GM12878 (cell line): Measurements from ENCODE around the gene UBR7. TPM values are rescaled to one million over a fixed set of nuclear protein-coding genes. Genes with fewer than 3 reads are reported as not detected.

Experiments
- ATAC-seq: fragments of 200-7000 bp; cut with Tn5 transposase; 3 replicates; pipeline ENCODE4 v1.9.1; 2020; ENCODE audit warnings: mild to moderate bottlenecking, moderate library complexity
- BruUV-seq: library from RNA; stranded (reverse); fragments of 400-500 nt; replicated peaks from 2 replicates; lab custom pipeline; 2021; lab: Mats Ljungman, UMichigan
- CTCF ChIA-PET: fragments of 300-600 bp; sonication (Branson Sonifier 250); formaldehyde crosslinking; extraction: SDS; loops from one replicate; lab custom pipeline; 2021; ENCODE audit warnings: inconsistent platforms; lab: Yijun Ruan, JAX
- POLR2A ChIA-PET: fragments of 350-600 bp; formaldehyde crosslinking; extraction: SDS; loops from one replicate; lab custom pipeline; 2021; ENCODE audit warnings: inconsistent platforms; lab: Charles Lee
- RAD21 ChIA-PET: fragments of 300-600 bp; sonication (Branson Sonifier 250); formaldehyde crosslinking; loops from one replicate; lab custom pipeline; 2023; ENCODE audit warnings: antibody characterized with exemption; ENCODE audit not compliant: unreplicated experiment; lab: Charles Lee
- SMC1A ChIA-PET: fragments of 300-600 bp; sonication (Branson Sonifier 250); formaldehyde crosslinking; loops from one replicate; lab custom pipeline; 2023; ENCODE audit not compliant: unreplicated experiment, uncharacterized antibody; lab: Charles Lee
- DNase-seq: peaks from one replicate; pipeline ENCODE4 v3.0.0-alpha.2; 2011; ENCODE audit warnings: low read depth, low spot score
- FAIRE-seq: peaks from 3 replicates; lab custom pipeline; 2011; peaks lifted over from hg19 to GRCh38; lab: Jason Lieb, UNC
- H2AFZ ChIP-seq: 2 replicates; pipeline ENCODE4 v1.6.0; 2011; ENCODE audit warnings: low read depth, low read length, control low read depth; ENCODE audit not compliant: control insufficient read depth
- H3K27ac ChIP-seq: 2 replicates; pipeline ENCODE4 v1.5.1; 2011; ENCODE audit warnings: control low read depth; ENCODE audit not compliant: control insufficient read depth, insufficient read depth
- H3K27me3 ChIP-seq, 2 experiments: replicated peaks in 1 of 2; 2 replicates each; pipeline versions ENCODE4 v1.6.0 to v1.6.1; 2011; ENCODE audit warnings: low read length in 1 of 2; ENCODE audit not compliant: control insufficient read depth in 2 of 2, insufficient read depth in 2 of 2
- H3K36me3 ChIP-seq, 2 experiments: 2 replicates each; pipeline ENCODE4 v1.5.1; 2011; ENCODE audit warnings: low read length in 1 of 2; ENCODE audit not compliant: control insufficient read depth in 2 of 2, insufficient read depth in 2 of 2
- H3K4me1 ChIP-seq: 2 replicates; pipeline ENCODE4 v1.6.1; 2011; ENCODE audit warnings: mild to moderate bottlenecking, low read length, moderate library complexity, mixed read lengths; ENCODE audit not compliant: control insufficient read depth, insufficient read depth
- H3K4me2 ChIP-seq: 2 replicates; pipeline ENCODE4 v1.6.0; 2011; ENCODE audit warnings: control low read depth; ENCODE audit not compliant: control insufficient read depth, insufficient read depth
- H3K4me3 ChIP-seq: fragments of 200-600 bp; sonication (generic); 2 replicates; pipeline ENCODE4 v1.5.1; 2016
- H3K79me2 ChIP-seq: 2 replicates; pipeline ENCODE4 v1.6.0; 2011; ENCODE audit warnings: low read length; ENCODE audit not compliant: control insufficient read depth, insufficient read depth
- H3K9ac ChIP-seq: 2 replicates; pipeline ENCODE4 v1.8.0; 2011; ENCODE audit warnings: low read length, control low read depth, mixed read lengths; ENCODE audit not compliant: control insufficient read depth, insufficient read depth
- H3K9me3 ChIP-seq: replicated peaks from 3 replicates; pipeline ENCODE4 v1.5.1; 2011; ENCODE audit warnings: mild to moderate bottlenecking, low read length; ENCODE audit not compliant: control insufficient read depth, insufficient read depth
- H4K20me1 ChIP-seq: 2 replicates; pipeline ENCODE4 v1.6.0; 2011; ENCODE audit not compliant: control insufficient read depth, insufficient read depth
- CHD4 ChIP-seq: fragments of 200-600 bp; sonication (generic); IDR thresholded peaks from 2 replicates; pipeline ENCODE4 v1.6.1; 2016; ENCODE audit warnings: mild to moderate bottlenecking
- HSF1 ChIP-seq: fragments of 150-350 bp; IDR thresholded peaks from 2 replicates; pipeline ENCODE4 v1.6.1; 2014; ENCODE audit warnings: mild to moderate bottlenecking, low read depth, low read length
- IKZF2 ChIP-seq, 2 experiments: fragments of 450-650 bp; IDR thresholded peaks; 2 replicates each; pipeline ENCODE4 v1.6.1; 2017; ENCODE audit warnings: mild to moderate bottlenecking in 2 of 2, moderate library complexity in 2 of 2
- KAT2A ChIP-seq: conservative IDR thresholded peaks from 2 replicates; pipeline ENCODE4 v1.6.1; 2011; ENCODE audit warnings: low read depth, low read length; ENCODE audit not compliant: control insufficient read depth
- SMAD5 ChIP-seq: IDR thresholded peaks from 2 replicates; pipeline ENCODE4 v1.6.1; 2016; ENCODE audit warnings: antibody characterized with exemption, low read depth
- ZNF24 ChIP-seq: fragments of 450-650 bp; IDR thresholded peaks from 2 replicates; pipeline ENCODE4 v1.6.1; 2017; ENCODE audit warnings: antibody characterized with exemption, mild to moderate bottlenecking
- ZSCAN29 ChIP-seq: fragments of 450-650 bp; IDR thresholded peaks from 2 replicates; pipeline ENCODE4 v1.6.1; 2017; ENCODE audit warnings: mild to moderate bottlenecking, moderate library complexity
- WGBS: methylation state at CpG from one replicate; pipeline ENCODE4 v1.1.6; 2016; ENCODE audit warnings: low lambda C conversion rate; ENCODE audit not compliant: insufficient replicate concordance, insufficient coverage; ENCODE audit errors: missing lambda C conversion rate; 5-methylcytosine and 5-hydroxymethylcytosine counted together
- in situ Hi-C: fragments of 300-500 bp; cut with MboI; formaldehyde crosslinking; loops from 9 replicates; pipeline ENCODE4 v1.14.3; 2018; ENCODE audit warnings: mixed read lengths
- intact Hi-C: fragments of 100-400 bp; cut with micrococcal nuclease; formaldehyde crosslinking; loops from one replicate; pipeline ENCODE4 v1.14.2; 2022; ENCODE audit not compliant: unreplicated experiment
- polyA plus RNA-seq, 11 experiments: library from polyadenylated mRNA; depleted of rRNA in 4 of 11; unstranded in 6 of 11; stranded (reverse) in 5 of 11; fragments of >200 nt; fragmentation: Nextera tagmentation in 4 of 11; fragmentation: Illumina TruSeq in 1 of 11; extraction: Ambion mirVana in 4 of 11; extraction: Trizol in 1 of 11; gene quantifications; 1 replicate in 1 of 11; 2 replicates in 10 of 11; pipeline versions ENCODE4 v1.2.1 to v1.2.3, GENCODE V29; 2011 to 2016; ENCODE audit warnings: inconsistent platforms in 2 of 11, missing spikeins in 2 of 11, low read depth in 1 of 11
- total RNA-seq, 4 experiments: library from RNA; depleted of rRNA in 3 of 4; stranded (reverse); fragments of >200 nt in 3 of 4; fragmentation: Illumina TruSeq in 1 of 4; extraction: Trizol in 1 of 4; gene quantifications; 2 replicates each; pipeline versions ENCODE4 v1.2.1 to v1.2.3, GENCODE V29; 2013 to 2021
- TF ChIP-seq, protein P1 (sequence below): fragments of 450-650 bp; IDR thresholded peaks from 2 replicates; pipeline ENCODE4 v1.6.1; 2017; ENCODE audit warnings: mild to moderate bottlenecking, moderate library complexity
- TF ChIP-seq, protein P2 (sequence below): fragments of 450-650 bp; IDR thresholded peaks from 2 replicates; pipeline ENCODE4 v1.6.1; 2018; ENCODE audit warnings: mild to moderate bottlenecking, low read depth, moderate library complexity; ENCODE audit not compliant: partially characterized antibody

Gene UBR7
- total and polyA plus RNA-seq, 10 of the 15 experiments (the other 5 are each of a cell fraction or from before 2014, with no cell fraction given): 14.3 to 85.6 (median 49.9) TPM

GRCh38 chr14:93199031-93199430 lies 8.0 kb upstream of the UBR7 start (continued):
- TF ChIP-seq, protein P1, sequence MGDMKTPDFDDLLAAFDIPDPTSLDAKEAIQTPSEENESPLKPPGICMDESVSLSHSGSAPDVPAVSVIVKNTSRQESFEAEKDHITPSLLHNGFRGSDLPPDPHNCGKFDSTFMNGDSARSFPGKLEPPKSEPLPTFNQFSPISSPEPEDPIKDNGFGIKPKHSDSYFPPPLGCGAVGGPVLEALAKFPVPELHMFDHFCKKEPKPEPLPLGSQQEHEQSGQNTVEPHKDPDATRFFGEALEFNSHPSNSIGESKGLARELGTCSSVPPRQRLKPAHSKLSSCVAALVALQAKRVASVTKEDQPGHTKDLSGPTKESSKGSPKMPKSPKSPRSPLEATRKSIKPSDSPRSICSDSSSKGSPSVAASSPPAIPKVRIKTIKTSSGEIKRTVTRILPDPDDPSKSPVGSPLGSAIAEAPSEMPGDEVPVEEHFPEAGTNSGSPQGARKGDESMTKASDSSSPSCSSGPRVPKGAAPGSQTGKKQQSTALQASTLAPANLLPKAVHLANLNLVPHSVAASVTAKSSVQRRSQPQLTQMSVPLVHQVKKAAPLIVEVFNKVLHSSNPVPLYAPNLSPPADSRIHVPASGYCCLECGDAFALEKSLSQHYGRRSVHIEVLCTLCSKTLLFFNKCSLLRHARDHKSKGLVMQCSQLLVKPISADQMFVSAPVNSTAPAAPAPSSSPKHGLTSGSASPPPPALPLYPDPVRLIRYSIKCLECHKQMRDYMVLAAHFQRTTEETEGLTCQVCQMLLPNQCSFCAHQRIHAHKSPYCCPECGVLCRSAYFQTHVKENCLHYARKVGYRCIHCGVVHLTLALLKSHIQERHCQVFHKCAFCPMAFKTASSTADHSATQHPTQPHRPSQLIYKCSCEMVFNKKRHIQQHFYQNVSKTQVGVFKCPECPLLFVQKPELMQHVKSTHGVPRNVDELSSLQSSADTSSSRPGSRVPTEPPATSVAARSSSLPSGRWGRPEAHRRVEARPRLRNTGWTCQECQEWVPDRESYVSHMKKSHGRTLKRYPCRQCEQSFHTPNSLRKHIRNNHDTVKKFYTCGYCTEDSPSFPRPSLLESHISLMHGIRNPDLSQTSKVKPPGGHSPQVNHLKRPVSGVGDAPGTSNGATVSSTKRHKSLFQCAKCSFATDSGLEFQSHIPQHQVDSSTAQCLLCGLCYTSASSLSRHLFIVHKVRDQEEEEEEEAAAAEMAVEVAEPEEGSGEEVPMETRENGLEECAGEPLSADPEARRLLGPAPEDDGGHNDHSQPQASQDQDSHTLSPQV: no peak
- no peak for TF ChIP-seq ZSCAN29
- TF ChIP-seq IKZF2 (IDR thresholded peaks at IDR 0.05): no peak
- TF ChIP-seq ZNF24: no peak

GRCh38 chr14:93200553-93200952 lies 6.5 kb upstream of the UBR7 start:
- FAIRE-seq: no peak
- DNase-seq: no peak
- in situ Hi-C loops (no loop called here), intact Hi-C loops (no loop called here)
- no peak overlapping the region for H2AFZ ChIP-seq
- peaks cover 20% of the 10 kb centered on the region for H3K79me2 ChIP-seq
- H3K9ac ChIP-seq: no peak overlapping the region
- no peak for ATAC-seq
- no peak overlapping the region for H3K4me2 ChIP-seq
- ChIA-PET SMC1A (no interaction called here), RAD21 (no interaction called here), POLR2A (no interaction called here), CTCF (no interaction called here)
- no peaks in the 10 kb centered on the region for H4K20me1 ChIP-seq
- BruUV-seq: no TSS peak
- TF ChIP-seq SMAD5 (no peak), CHD4 (no peak), HSF1 (no peak), KAT2A (no peak)
- TF ChIP-seq, protein P2, sequence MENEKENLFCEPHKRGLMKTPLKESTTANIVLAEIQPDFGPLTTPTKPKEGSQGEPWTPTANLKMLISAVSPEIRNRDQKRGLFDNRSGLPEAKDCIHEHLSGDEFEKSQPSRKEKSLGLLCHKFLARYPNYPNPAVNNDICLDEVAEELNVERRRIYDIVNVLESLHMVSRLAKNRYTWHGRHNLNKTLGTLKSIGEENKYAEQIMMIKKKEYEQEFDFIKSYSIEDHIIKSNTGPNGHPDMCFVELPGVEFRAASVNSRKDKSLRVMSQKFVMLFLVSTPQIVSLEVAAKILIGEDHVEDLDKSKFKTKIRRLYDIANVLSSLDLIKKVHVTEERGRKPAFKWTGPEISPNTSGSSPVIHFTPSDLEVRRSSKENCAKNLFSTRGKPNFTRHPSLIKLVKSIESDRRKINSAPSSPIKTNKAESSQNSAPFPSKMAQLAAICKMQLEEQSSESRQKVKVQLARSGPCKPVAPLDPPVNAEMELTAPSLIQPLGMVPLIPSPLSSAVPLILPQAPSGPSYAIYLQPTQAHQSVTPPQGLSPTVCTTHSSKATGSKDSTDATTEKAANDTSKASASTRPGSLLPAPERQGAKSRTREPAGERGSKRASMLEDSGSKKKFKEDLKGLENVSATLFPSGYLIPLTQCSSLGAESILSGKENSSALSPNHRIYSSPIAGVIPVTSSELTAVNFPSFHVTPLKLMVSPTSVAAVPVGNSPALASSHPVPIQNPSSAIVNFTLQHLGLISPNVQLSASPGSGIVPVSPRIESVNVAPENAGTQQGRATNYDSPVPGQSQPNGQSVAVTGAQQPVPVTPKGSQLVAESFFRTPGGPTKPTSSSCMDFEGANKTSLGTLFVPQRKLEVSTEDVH: no peak
- no peak overlapping the region for H3K27ac ChIP-seq
- H3K36me3 ChIP-seq: no peaks in the 10 kb centered on the region; a peak in 1 of 4 replicates
- over 99% methylated on average over 5 of the region's 5 CpGs for WGBS
- no peaks in the 10 kb centered on the region for H3K4me1 ChIP-seq
- H3K9me3 ChIP-seq: no peaks in the 10 kb centered on the region
- H3K27me3 ChIP-seq: no peaks in the 10 kb centered on the region
- no peak overlapping the region for H3K4me3 ChIP-seq
